H1 (cell line): ENCODE data around the gene LAYN.

Source experiments
- ATF3 ChIP-seq: IDR thresholded peaks from 2 replicates; pipeline ENCODE4 v1.6.1; 2011; ENCODE audit warnings: low read depth, mild to moderate bottlenecking, low read length; ENCODE audit not compliant: insufficient read depth
- RFX5 ChIP-seq: IDR thresholded peaks from 2 replicates; pipeline ENCODE4 v1.6.1; 2011; ENCODE audit warnings: low read depth, low read length, improper control_type of control experiment, borderline replicate concordance
- TF ChIP-seq, protein P1 (sequence below), 3 experiments: IDR thresholded peaks; 1 replicate in 2 of 3; 2 replicates in 1 of 3; pipeline versions ENCODE4 v1.5.1 to v1.6.1; 2011; ENCODE audit warnings: low read length in 3 of 3, mild to moderate bottlenecking in 3 of 3, inconsistent platforms in 2 of 3, low read depth in 1 of 3, moderate library complexity in 1 of 3; ENCODE audit not compliant: insufficient read depth in 1 of 3; ENCODE audit errors: control extremely low read depth in 1 of 3

- TF ChIP-seq, protein P1, sequence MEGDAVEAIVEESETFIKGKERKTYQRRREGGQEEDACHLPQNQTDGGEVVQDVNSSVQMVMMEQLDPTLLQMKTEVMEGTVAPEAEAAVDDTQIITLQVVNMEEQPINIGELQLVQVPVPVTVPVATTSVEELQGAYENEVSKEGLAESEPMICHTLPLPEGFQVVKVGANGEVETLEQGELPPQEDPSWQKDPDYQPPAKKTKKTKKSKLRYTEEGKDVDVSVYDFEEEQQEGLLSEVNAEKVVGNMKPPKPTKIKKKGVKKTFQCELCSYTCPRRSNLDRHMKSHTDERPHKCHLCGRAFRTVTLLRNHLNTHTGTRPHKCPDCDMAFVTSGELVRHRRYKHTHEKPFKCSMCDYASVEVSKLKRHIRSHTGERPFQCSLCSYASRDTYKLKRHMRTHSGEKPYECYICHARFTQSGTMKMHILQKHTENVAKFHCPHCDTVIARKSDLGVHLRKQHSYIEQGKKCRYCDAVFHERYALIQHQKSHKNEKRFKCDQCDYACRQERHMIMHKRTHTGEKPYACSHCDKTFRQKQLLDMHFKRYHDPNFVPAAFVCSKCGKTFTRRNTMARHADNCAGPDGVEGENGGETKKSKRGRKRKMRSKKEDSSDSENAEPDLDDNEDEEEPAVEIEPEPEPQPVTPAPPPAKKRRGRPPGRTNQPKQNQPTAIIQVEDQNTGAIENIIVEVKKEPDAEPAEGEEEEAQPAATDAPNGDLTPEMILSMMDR (IDR thresholded peaks at IDR 0.05; ENCODE audit: control extremely low read depth in 1 of 3, insufficient read depth in 1 of 3, low read depth in 1 of 3, low read length in 3 of 3): no peak
- TF ChIP-seq RFX5 (no peak), ATF3 (no peak)
Measured at GRCh38 chr11:111582881-111583280, 42.4 kb downstream of the LAYN start.
